Measurements from ENCODE around the gene MRPL53.

GRCh38 chr2:74428675-74429074 lies 43.8 kb downstream of the MRPL53 start:
- no peak for TF ChIP-seq CTCF (tag by site-specific recombination; IDR thresholded peaks at IDR 0.05)
- no peak for TF ChIP-seq REST (tag by site-specific recombination; IDR thresholded peaks at IDR 0.05)
- no peak for TF ChIP-seq ZSCAN30 (tag by site-specific recombination; IDR thresholded peaks at IDR 0.05)
- TF ChIP-seq YY1 (tag by site-specific recombination; IDR thresholded peaks at IDR 0.05), result no peak
- TF ChIP-seq ZNF311 (tag by site-specific recombination; IDR thresholded peaks at IDR 0.05; ENCODE audit: borderline replicate concordance), result no peak
- no peak for TF ChIP-seq ZNF121 (tag by site-specific recombination; IDR thresholded peaks at IDR 0.05)
- no peak for TF ChIP-seq ZNF292 (tag by site-specific recombination; IDR thresholded peaks at IDR 0.05; ENCODE audit: borderline replicate concordance, low read depth)
- no peak for TF ChIP-seq KLF7 (tag by site-specific recombination; IDR thresholded peaks at IDR 0.05; ENCODE audit: borderline replicate concordance)
- TF ChIP-seq OVOL3 (tag by site-specific recombination; IDR thresholded peaks at IDR 0.05), result no peak
- TF ChIP-seq ZSCAN5A (tag by site-specific recombination; IDR thresholded peaks at IDR 0.05), result no peak

All from HEK293 (cell line).